Measurements from ENCODE around the gene FOXP2. TPM values are rescaled to one million over a fixed set of nuclear protein-coding genes. Genes with fewer than 3 reads are reported as not detected.

Gene FOXP2
- total RNA-seq, 1 experiment from 2014 or later: not detected

DNA sequence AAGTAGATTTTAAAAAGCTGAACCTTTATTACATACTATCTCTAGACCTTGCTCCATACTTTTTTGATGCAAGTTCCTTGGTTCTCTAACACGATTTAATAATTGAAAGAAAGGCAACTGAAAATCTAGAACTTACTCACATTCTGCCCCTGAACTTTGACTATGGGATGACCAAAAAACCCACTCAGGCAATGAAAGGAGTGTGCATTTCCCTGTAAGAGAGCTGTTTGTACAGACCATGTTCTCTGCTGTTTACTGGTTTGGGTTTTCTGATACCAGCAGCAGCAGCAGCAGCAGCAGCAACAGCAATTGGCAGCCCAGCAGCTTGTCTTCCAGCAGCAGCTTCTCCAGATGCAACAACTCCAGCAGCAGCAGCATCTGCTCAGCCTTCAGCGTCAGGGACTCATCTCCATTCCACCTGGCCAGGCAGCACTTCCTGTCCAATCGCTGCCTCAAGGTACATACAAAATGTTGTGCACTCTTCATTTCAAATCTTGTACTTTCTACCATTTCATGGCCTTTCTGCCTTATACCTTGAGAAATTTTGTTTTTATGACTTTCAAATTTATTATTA lies 216.7 kb downstream of the FOXP2 start:
- H3K4me2 ChIP-seq (ENCODE audit: low read length): no peak overlapping the region
- no peak for TF ChIP-seq EZH2 (IDR thresholded peaks at IDR 0.05; ENCODE audit: low read length, unreplicated experiment)
- TF ChIP-seq, protein P1, sequence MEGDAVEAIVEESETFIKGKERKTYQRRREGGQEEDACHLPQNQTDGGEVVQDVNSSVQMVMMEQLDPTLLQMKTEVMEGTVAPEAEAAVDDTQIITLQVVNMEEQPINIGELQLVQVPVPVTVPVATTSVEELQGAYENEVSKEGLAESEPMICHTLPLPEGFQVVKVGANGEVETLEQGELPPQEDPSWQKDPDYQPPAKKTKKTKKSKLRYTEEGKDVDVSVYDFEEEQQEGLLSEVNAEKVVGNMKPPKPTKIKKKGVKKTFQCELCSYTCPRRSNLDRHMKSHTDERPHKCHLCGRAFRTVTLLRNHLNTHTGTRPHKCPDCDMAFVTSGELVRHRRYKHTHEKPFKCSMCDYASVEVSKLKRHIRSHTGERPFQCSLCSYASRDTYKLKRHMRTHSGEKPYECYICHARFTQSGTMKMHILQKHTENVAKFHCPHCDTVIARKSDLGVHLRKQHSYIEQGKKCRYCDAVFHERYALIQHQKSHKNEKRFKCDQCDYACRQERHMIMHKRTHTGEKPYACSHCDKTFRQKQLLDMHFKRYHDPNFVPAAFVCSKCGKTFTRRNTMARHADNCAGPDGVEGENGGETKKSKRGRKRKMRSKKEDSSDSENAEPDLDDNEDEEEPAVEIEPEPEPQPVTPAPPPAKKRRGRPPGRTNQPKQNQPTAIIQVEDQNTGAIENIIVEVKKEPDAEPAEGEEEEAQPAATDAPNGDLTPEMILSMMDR (conservative IDR thresholded peaks at IDR 0.05; ENCODE audit: low read depth, low read length): no peak
- no peak for TF ChIP-seq EZH2phosphoT487 (IDR thresholded peaks at IDR 0.05; ENCODE audit: borderline replicate concordance, low read length)
- no peaks in the 10 kb centered on the region for H3K36me3 ChIP-seq (ENCODE audit: low read depth, low read length)
- no peak overlapping the region for H3K4me3 ChIP-seq (ENCODE audit: low read length)
- BruUV-seq (replicated peaks): no TSS peak
- ChIA-PET CTCF (interaction anchor here (0.6 kb wide), 1 partner anchor 200 kb away, joined by 3 read pairs; no protein-coding TSS in a partner anchor), POLR2A (ENCODE audit: unreplicated experiment) (no interaction called here)
- H4K20me1 ChIP-seq (ENCODE audit: low read length): no peaks in the 10 kb centered on the region
- H3F3A ChIP-seq (ENCODE audit: low read length, unreplicated experiment): no peaks in the 10 kb centered on the region
- intact Hi-C loops (cut with micrococcal nuclease): no loop called here
- no peak for ATAC-seq
- H3K9me3 ChIP-seq (ENCODE audit: low read length): no peaks in the 10 kb centered on the region
- H3K79me2 ChIP-seq (ENCODE audit: low read length): no peaks in the 10 kb centered on the region
- H2AFZ ChIP-seq (ENCODE audit: low read length): no peak overlapping the region
- no peak overlapping the region for H3K9ac ChIP-seq (ENCODE audit: low read length)
- no peaks in the 10 kb centered on the region for H3K4me1 ChIP-seq (ENCODE audit: insufficient read depth, low read length)
- no peak for DNase-seq
- no peak overlapping the region for H3K27ac ChIP-seq (ENCODE audit: low read length)
- H3K9me2 ChIP-seq (replicated peaks; ENCODE audit: low read length): no peaks in the 10 kb centered on the region
- peaks cover 60% of the 10 kb centered on the region for H3K27me3 ChIP-seq (ENCODE audit: low read length)

DNA sequence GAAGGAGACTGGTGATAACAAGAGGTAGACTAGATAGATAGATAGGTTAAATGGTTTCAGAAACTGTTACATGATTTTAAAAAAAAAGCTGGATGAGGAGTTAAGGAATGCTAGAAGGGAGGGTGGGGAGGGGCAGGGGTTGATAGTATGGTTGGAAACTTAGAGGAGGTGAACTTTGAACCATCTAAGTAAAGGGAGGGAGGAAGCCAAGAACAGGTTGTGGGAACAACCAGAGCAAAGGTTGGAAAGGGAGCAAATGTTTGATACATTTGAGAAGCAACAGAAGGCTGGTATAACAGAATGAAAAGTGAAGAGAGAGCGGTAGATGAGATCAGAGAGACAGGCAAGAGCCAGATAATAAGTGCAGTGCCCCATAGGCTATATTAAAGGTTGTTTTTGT lies 224.8 kb downstream of the FOXP2 start:
- intact Hi-C loops (cut with micrococcal nuclease): no loop called here
- Histone ChIP-seq H3K27me3 (ENCODE audit: low read length) (peaks cover 36% of the 10 kb centered on the region), H3K27ac (ENCODE audit: low read length) (no peak overlapping the region), H3K9me3 (ENCODE audit: low read length) (no peaks in the 10 kb centered on the region), H3K4me2 (ENCODE audit: low read length) (no peak overlapping the region), H4K20me1 (ENCODE audit: low read length) (no peaks in the 10 kb centered on the region), H3K36me3 (ENCODE audit: low read depth, low read length) (no peaks in the 10 kb centered on the region), H3K9ac (ENCODE audit: low read length) (no peak overlapping the region), H3K4me1 (ENCODE audit: insufficient read depth, low read length) (no peaks in the 10 kb centered on the region), H3K4me3 (ENCODE audit: low read length) (no peak overlapping the region), H2AFZ (ENCODE audit: low read length) (no peak overlapping the region), H3F3A (ENCODE audit: low read length, unreplicated experiment) (no peaks in the 10 kb centered on the region), H3K9me2 (replicated peaks; ENCODE audit: low read length) (no peaks in the 10 kb centered on the region), H3K79me2 (ENCODE audit: low read length) (no peaks in the 10 kb centered on the region)
- ATAC-seq: no peak
- no TSS peak for BruUV-seq (replicated peaks)
- DNase-seq: no peak
- TF ChIP-seq, protein P1 (conservative IDR thresholded peaks at IDR 0.05; ENCODE audit: low read depth, low read length): no peak
- TF ChIP-seq EZH2 (IDR thresholded peaks at IDR 0.05; ENCODE audit: low read length, unreplicated experiment) (no peak), EZH2phosphoT487 (IDR thresholded peaks at IDR 0.05; ENCODE audit: borderline replicate concordance, low read length) (no peak)
- CTCF ChIA-PET: no interaction called here
- POLR2A ChIA-PET (ENCODE audit: unreplicated experiment): no interaction called here

DNA sequence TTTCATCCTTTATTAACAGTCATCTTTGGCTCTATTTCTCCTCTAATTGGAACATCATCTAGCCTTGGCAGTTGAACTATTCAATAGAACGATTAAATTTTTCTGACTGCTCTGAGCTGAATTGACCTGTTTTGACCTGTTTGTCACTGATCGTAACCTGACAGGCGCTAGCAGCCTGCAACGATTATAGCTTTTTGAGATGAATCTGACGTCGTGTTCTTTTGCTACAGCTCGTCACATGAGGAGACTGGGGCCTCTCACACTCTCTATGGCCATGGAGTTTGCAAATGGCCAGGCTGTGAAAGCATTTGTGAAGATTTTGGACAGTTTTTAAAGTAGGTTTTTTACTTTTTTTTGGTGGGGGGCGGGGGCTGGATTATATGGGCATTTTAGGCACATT lies 229.8 kb downstream of the FOXP2 start:
- Histone ChIP-seq H3K27ac (ENCODE audit: low read length) (no peak overlapping the region), H2AFZ (ENCODE audit: low read length) (no peak overlapping the region), H3K4me1 (ENCODE audit: insufficient read depth, low read length) (no peaks in the 10 kb centered on the region), H3K9me2 (replicated peaks; ENCODE audit: low read length) (no peaks in the 10 kb centered on the region), H3F3A (ENCODE audit: low read length, unreplicated experiment) (no peaks in the 10 kb centered on the region), H4K20me1 (ENCODE audit: low read length) (no peaks in the 10 kb centered on the region), H3K27me3 (ENCODE audit: low read length) (peaks cover 45% of the 10 kb centered on the region), H3K79me2 (ENCODE audit: low read length) (no peaks in the 10 kb centered on the region), H3K4me3 (ENCODE audit: low read length) (no peak overlapping the region), H3K9me3 (ENCODE audit: low read length) (no peaks in the 10 kb centered on the region), H3K9ac (ENCODE audit: low read length) (no peak overlapping the region), H3K36me3 (ENCODE audit: low read depth, low read length) (no peaks in the 10 kb centered on the region), H3K4me2 (ENCODE audit: low read length) (no peak overlapping the region)
- TF ChIP-seq EZH2 (IDR thresholded peaks at IDR 0.05; ENCODE audit: low read length, unreplicated experiment) (no peak), EZH2phosphoT487 (IDR thresholded peaks at IDR 0.05; ENCODE audit: borderline replicate concordance, low read length) (no peak)
- TF ChIP-seq, protein P1 (conservative IDR thresholded peaks at IDR 0.05; ENCODE audit: low read depth, low read length): no peak
- intact Hi-C loops (cut with micrococcal nuclease): no loop called here
- no peak for DNase-seq
- ATAC-seq: no peak
- ChIA-PET POLR2A (ENCODE audit: unreplicated experiment) (interaction anchor here (0.6 kb wide), 1 partner anchor 19 kb away, joined by 9 read pairs; no protein-coding TSS in a partner anchor), CTCF (no interaction called here)
- no TSS peak for BruUV-seq (replicated peaks)
